Hematopoietic multipotent progenitor cell treated with erythropoietin and hydrocortisone succinate and interleukin-3 and kit ligand, for 17 days (in vitro differentiated cells): ENCODE measurements around the gene CCDC15.

Source experiments
- DNase-seq: peaks from one replicate; pipeline ENCODE4 v3.0.0-alpha.2; 2015; ENCODE audit warnings: low spot score

Gene CCDC15

DNA sequence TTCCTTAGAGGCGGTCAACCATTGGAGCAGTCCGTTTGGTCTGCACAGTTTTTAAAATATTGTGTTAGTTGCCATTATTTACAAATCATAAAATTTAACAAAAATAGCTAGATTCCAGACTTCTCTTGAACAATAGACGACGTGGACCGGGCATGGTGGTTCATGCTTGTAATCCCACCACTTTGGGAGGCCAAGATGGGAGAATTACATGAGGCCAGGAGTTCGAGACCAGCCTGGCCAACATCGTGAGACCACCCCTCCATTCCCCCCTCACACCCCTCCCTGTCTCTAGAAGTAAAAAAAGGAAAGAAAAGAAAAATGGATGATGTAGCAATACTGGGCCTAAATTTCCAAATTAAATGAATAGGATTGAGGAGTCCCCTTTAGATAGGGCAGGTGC is 110.1 kb downstream of the CCDC15 start:
- no peak for DNase-seq

DNA sequence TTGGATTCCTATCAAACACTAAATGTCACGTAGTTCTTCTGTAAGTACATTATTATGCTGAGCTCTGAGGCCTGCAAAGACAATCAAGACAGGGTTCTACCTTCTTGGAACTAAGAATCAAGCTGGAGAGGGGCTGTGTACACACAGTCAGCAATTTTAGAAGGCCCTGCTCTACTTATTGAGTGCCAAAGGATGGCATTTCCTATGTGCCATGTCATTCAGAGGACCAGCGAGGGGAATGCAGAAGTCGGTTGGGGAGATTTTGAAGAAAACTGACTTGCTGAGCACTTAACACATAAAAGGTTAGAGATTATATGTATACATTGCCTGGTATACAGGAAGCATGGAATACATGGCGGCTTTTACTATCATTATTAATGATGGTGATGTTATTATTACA is 114.4 kb downstream of the CCDC15 start:
- no peak for DNase-seq

DNA sequence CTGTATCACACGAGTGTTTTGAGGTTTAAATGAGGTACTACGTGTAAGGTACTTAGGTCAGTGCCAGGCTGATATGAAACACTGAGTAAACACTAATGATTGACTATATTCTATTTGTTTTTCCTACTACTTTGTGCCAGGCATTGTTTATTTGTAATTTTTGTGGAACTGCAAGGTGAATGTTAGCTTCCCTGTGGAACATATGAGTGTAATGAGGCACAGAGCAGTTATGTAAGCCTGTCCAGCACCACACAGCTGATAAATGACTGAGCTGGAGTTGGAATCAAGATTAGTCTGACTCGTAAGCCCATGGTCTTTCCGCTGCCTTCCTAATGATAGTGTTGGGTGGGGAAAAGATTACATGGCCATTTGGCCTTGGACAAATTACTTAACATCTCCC is 115.0 kb downstream of the CCDC15 start:
- DNase-seq, result no peak

DNA sequence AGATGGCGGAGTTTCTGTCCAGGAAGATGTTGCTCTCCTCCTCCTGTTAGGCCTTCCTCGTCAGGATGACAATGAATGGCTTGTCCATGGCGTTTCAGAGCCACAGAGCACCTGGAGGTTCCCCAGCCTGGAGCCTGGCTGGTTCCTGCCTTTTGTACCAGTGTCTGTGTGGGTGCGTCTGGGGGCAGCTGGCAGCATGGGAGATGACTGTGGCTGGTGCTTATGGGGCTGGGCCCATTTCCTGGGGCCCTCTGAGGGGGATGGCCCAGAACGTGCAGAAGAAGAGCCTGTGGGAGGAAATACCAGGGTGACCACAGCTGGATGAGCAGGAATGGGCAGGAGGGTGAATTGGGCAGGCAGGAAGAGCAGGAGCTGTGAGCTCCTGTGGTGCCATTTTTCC is 115.8 kb downstream of the CCDC15 start:
- no peak for DNase-seq

DNA sequence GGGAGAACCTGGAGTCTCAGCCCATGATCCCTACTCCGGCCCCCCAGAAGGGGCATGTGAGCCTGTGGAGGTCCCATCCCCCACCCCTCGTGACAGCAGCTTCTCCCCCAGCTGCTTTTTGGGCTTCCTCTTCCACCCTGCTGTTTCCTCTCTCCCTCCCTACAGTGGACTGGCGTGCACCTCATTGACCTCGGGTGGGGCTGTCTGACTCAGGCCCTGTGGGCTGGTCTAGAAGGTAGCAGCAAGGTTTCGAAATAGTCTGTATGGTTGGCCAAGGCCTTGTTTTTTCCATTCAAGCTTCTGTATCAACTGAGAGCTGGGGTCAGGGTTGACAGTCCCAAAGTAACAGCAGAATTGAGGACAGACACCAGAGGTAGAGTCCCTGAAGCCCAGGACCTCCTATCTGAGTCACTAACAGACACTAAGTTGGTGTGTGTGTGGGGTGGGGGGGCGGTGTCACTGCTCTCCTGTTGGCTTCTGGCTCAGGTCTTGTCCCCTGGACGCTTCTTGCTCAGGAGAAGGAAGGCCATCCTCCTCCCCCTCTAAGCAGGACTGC is 116.8 kb downstream of the CCDC15 start:
- DNase-seq, result no peak

DNA sequence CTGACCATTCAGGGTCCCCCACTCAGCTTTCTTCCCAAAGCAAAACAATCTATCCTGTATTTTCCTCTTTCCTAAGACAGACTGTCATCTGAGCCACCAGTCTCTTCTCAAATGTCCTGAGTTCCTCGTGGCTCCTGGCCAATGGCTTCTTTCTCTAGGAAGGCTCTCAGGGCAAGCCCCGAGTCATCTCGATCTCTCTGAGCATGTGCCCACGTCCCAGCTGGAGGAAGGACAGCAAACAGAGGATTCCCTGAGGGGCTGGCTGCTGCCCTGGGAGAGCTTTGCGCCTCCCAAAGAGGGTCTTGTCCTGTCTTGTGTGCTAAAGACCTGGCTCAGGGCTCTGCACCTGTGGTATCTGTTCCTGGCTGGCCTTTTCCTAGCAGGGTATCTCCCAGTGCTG is 117.4 kb downstream of the CCDC15 start:
- no peak for DNase-seq

DNA sequence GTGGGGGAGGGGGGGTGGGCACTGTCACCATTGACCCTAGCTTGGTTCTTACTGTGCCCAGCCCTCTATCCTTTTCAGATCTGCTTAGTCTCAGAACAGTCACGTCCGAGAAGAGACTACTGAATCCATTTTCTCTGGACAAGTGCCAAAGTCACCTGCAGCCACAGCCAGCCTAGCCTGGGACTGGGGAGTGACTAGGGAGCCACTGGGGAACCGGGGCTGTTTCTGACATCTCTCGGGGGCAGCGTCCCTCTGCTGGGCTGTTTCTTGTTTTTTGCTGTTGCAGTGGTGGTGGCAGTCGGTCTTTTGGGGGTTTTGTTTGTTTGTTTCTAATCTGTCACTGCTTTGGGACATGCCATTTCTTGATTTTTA is 117.8 kb downstream of the CCDC15 start:
- DNase-seq, result no peak

DNA sequence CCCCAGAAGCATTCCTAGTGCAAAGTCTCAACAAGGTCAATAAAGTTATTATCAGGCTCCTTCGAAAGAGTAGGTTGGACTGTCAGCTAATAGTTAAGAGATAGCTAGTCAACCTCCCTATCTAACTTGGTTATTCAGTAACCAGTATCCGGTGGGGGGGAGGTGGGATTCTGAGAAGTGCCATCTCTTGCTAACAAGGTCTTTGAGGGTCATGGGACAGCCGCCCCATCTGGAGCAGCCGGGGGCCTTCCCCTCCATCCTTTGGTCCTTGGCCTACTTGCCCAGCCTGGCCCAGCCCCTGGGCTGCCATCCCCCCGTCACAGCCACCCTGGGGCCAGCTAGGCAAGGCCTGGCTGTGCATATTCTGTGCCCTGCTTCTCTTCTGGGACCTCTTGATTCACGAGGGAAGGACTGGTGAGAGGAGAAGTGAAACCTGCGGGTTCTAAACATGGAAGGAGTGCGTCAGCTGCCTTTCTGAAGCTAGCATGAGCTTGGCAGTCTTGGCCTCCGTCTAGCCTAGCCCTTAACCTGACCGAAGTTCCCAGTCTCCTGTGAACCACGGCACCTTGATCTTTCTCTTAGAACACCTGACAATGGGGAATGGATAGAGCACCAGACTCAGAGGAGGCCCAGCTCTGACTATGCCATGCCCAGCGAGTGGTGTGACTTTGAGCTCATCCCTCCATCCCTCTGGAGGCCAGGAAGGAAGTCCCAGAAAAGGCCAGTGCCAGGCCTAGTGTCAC is 118.4 kb downstream of the CCDC15 start:
- no peak for DNase-seq

DNA sequence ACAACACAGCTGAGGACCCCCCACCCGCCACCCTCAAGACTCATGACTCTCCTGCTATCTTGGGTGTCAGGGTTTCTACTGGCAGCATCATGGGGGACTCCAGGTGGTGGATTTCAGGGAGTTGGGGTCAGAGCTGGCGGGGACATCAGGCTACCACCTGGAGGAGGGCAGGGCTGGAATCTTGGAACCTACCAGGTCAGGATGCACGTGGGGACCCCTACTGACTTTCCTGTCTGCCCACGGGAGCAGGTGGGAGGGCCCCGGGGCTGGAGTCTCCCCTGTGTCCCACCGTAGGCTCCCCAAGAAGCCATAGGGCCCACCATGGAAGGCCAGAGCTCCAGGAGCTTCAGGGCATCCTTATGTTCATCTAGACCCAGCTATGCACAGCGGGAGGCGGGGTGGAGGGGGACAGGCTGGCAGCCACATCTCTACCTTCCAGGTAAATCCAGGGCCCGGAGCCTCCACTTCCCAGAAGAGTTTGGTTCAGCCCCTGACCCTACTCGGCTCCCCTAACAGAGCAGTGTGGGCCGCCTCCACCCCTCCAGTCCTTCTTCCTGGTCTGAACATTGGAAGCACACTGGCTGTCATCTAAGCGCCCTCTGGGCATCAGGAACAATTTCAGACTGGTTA is 119.1 kb downstream of the CCDC15 start:
- no peak for DNase-seq

DNA sequence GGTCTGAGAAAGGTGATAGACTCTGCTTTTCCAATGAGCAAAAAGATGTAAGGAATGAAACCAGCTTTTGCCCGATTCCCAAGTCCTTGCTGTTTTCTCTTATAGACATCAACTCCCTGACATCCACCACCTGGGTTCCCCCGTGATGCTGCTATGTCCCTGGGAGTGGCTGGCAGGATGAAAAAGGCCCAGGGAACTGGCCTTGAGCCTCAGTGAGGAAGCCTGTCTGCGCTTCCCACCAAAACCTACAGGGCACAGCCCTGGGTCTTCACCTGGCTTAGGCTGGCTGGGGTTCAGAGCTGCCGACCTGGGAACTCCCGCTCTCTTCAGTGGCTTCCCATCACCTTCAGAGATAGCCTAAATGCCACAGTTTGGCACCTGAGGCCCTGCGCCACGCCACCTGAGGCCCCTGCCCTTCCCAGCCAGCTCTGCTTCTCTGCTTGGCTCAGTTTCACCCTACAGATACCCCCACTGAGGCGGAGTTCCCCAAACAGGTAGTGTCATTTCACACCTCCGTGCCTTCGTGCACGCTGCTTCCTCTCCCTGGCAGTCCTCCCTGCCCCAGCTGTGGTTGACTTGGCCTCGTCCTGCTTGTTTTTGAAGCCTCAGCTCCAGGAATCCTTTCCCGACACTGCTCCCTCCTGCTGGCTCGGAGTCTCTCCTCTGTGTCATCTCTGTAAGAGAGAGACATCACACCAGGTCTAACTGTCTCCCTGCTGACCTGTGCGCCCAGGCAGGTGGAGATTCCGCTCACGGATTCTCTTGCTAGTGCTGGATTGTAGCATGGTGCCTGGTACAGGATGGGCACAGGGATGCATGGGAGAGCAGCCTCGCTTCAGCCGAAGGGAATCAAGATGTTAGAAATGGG is 119.8 kb downstream of the CCDC15 start:
- no peak for DNase-seq

DNA sequence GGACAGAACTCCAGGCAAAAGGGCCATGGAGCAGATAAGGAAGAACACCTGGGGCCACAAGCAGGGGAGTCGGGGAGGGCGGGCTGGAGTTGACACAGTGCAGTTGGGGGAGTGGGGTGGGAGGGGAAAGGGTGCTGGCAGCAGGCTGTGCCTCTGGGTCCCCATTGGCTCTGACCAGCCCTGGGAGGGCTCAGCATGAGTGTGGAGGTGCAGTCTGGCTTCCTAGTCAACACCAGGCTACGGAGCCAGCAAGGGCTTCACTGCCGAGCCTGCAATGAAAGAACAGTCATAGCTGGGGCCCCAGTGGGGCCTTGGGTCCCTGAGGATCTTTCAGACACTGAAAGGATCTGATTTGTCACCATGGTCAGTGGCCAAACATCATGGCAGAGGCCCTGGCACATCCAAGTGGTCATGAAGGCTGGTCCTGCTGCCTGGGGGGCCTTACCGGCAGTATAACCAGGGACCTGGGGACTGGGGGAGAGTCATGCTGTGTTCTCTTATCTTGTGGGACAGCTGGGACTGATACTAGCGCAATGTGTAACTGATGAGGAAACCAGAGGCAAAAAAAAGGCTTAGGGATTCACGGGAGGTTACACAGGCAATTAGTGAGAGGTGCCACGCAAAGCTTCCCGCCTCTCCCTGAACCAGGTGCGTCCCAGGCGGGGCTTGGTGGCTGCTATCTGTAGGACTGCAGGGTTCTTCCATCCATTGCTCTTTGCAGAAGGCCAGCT is 120.7 kb downstream of the CCDC15 start:
- DNase-seq, result no peak

DNA sequence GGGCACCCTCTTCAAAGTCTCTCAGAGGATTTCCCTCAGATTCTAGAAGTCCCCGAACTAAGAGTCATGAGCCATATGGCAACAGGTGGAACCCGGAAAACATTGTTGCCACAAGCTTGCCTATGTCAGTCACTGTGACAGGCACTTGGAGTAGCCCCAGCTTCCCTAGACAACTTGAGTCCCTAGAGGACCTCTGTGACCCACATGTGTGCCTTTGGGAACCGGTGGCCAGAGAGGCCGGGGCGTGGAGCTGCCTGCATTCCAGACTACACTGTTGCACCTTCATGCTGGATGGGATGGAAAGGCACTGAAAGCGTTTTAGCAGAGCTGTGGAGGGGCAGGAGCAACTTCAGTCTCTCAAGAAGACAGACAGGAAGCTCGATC is 121.2 kb downstream of the CCDC15 start:
- DNase-seq, result no peak

DNA sequence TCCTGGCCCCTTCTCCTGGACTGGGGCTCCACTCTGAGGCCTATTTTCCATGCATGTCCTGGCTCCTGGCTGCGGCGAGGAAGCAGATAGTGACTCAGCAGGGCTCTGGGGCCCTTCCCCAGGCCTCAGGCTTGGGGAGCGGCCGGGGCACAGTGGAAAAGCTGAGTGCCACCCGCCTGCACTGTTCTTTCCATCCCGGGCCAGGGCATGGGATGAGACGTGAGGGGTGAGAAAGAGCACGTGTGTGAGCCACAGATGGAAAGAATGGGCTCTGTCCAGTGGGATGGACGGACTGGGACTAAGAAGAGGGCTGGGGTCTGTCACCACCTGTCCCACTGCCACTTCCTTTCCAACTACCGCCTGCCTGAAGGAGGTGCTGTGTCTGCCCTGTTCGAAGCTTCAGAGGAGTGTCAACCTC is 121.9 kb downstream of the CCDC15 start:
- no peak for DNase-seq

DNA sequence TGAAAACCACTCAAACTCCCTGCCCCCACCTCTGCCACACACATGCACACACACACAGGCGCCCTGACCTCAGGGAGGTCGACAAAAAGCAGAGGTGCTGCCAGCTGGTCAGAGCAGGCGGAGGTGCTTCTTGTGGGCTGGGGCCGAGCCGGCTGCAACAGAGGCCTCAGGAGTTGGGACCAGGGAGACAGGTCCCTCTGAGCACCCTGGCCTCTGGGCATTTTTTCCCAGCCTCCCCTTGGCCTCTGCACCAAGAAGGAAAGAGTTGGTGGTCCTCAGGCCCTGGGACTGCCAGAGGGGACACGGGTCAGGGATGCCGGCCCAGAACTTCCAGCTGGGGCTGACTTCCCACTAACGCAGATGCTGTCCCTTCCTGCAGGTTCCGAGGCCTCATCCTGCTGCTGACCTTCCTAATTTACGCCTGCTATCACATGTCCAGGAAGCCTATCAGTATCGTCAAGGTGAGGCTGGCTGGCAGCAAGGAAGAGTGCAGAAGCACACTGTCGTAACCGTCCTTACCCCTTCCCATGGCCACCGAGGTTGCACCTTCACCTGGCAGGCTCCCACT is 122.5 kb downstream of the CCDC15 start:
- no peak for DNase-seq

DNA sequence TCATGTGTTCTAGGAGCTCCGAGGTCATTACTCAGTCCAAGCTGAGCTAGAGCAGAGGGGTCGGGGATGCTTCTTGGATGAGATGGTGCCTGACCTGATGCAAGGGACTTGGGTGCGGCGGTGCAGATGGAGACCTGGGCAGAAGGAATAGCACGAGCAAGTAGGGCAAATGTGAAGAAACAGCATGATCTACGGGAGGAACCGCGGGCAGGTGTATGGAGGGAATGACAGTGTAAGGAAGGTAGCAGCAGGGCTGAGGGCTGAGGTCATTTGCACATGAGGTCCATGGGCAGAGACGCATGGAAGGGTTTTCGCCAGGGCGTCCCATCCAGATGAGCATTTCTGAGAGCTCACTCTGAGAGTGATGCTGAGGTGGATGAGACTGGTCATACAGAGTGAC is 124.0 kb downstream of the CCDC15 start:
- no peak for DNase-seq

DNA sequence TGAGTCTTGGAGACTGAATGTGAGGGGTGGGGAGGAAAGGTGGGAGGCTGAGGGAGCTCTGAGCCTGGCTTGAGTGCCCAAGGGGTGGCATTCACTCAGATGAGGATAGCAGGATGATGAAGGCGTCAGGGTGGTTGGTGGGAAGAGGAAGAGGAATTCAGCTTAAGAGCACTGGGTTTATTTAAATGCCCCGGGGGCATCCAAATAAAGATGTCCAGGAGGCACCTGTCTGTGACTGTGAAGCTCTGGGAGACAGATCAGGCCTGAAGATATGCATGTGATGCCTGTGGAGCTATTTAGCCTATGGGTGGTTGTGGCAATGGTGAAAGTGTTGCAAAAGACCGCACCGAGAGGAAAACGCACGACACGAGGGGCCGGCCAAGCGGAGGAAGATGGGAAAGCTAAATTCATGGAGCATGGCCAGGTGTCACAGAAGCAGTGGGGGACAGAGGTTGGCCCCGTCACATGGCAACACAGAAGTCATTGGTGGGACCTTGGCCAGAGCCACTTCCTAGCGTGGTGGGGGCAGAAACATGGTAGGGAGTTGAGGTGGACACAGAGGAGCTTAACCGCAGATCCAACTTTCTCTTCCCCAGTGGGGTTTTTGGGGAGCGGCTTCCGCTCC is 124.6 kb downstream of the CCDC15 start:
- DNase-seq, result no peak

DNA sequence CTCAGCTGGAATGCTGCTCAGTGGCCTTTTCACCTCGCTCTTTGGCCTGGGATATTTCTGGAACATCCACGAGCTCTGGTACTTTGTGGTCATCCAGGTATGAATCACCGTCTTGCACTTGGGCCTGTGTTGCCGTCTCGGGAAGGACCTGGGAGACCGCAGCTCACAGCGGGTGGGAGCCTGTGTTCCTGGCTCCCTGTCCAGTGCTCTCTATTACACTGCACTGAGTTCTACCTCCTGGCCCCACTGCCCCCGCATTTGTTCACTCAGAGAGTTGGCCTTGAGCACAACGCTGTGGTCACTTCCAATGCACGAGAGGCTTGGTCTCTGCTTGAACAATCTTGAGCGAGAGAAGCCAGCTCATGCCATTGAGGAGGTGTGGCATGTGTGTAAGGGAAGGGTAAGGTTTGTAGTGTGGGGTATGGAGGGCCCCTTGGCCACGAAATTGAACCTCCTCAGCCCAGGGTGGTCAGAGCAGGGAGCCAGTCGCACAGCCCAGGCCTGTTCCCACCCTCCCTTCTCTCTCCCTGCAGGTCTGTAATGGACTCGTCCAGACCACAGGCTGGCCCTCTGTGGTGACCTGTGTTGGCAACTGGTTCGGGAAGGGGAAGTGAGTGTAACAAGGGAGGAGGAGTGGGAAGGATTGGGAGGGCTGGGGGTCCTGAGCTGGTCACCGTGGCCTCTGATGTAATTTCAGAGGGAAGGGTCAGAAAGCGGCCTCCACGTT is 125.3 kb downstream of the CCDC15 start:
- DNase-seq, result no peak

DNA sequence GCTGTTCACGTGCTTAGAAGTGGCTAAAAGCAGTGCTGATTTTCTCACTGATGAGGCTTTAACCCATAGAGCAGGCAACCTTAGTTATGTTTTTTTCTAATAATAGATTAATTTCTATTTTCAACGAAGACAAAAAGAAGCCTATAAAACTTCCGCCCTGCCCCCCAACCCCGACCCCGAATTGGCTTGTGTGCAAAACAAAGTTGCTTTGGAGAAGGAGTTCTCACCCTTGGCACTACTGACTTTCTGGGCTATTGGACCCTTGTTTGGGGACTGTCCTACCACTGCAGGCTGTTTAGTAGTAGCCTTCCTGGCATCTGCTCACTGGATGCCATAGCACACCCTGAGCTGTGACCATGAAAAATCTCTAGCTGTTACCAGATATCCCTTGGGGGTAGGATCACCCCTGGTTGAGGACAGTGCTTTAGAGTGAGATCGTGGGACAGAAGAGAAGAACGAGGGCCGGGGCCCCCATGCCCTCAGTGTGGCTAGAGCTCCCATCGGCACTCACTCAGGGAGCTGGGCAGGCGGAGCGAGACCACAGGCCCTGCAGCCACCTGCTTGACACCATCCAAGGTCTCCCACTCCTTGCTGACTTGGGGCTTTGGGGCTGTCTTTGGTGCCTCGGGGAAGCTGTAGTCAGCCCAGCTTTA is 126.0 kb downstream of the CCDC15 start:
- DNase-seq, result no peak

DNA sequence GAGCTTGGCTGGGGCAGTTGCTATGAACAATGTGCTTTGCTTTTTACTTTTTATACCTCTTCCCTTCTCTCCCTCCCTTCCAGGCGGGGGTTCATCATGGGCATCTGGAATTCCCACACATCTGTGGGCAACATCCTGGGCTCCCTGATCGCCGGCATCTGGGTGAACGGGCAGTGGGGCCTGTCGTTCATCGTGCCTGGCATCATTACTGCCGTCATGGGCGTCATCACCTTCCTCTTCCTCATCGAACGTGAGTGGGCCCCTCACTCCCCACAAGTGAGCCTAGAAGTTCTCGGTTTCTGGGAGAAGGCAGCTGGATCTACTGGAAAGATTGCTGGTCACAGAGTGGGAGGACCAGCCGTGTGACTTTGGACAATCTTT is 126.5 kb downstream of the CCDC15 start:
- no peak for DNase-seq
